AG09309 (cell line): ENCODE measurements around the gene NEUROD1.

Experiments
- DNase-seq: peaks from one replicate; pipeline ENCODE4 v3.0.0-alpha.2; 2010; ENCODE audit warnings: low read depth
- H3K4me3 ChIP-seq: 2 replicates; pipeline ENCODE4 v1.5.1; 2011; ENCODE audit warnings: mild to moderate bottlenecking, low read depth, low read length, moderate library complexity; ENCODE audit not compliant: control insufficient read depth
- TF ChIP-seq, protein P1 (sequence below): IDR thresholded peaks from 2 replicates; pipeline ENCODE4 v1.5.1; 2011; ENCODE audit warnings: mild to moderate bottlenecking, low read depth, low read length, inconsistent platforms; ENCODE audit not compliant: insufficient read depth, control insufficient read depth; ENCODE audit errors: missing control alignments

Gene NEUROD1

GRCh38 chr2:181698223-181698622, 17.9 kb upstream of the NEUROD1 start:
- no peak for DNase-seq
- TF ChIP-seq, protein P1, sequence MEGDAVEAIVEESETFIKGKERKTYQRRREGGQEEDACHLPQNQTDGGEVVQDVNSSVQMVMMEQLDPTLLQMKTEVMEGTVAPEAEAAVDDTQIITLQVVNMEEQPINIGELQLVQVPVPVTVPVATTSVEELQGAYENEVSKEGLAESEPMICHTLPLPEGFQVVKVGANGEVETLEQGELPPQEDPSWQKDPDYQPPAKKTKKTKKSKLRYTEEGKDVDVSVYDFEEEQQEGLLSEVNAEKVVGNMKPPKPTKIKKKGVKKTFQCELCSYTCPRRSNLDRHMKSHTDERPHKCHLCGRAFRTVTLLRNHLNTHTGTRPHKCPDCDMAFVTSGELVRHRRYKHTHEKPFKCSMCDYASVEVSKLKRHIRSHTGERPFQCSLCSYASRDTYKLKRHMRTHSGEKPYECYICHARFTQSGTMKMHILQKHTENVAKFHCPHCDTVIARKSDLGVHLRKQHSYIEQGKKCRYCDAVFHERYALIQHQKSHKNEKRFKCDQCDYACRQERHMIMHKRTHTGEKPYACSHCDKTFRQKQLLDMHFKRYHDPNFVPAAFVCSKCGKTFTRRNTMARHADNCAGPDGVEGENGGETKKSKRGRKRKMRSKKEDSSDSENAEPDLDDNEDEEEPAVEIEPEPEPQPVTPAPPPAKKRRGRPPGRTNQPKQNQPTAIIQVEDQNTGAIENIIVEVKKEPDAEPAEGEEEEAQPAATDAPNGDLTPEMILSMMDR = no peak
- H3K4me3 ChIP-seq = no peak overlapping the region

DNA sequence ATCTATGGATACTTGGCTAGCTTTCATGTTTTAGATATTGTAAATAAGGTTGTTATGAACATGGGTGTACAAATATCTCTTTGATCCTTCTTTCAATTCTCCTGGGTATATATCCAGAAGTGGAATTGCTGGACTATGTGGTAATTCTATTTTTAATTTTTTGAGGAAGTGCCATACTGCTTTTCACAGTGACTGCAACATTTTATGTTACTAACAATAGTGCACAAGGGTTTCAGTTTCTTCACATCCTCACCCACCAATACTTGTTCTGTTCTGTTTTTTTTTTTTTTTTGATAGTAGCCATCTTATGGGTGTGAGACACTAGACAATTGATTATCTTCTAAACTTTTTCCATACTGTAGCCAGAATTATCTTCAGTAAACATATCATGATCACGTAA, 17.3 kb upstream of the NEUROD1 start:
- DNase-seq = no peak
- no peak overlapping the region for H3K4me3 ChIP-seq
- TF ChIP-seq, protein P1 = no peak

DNA sequence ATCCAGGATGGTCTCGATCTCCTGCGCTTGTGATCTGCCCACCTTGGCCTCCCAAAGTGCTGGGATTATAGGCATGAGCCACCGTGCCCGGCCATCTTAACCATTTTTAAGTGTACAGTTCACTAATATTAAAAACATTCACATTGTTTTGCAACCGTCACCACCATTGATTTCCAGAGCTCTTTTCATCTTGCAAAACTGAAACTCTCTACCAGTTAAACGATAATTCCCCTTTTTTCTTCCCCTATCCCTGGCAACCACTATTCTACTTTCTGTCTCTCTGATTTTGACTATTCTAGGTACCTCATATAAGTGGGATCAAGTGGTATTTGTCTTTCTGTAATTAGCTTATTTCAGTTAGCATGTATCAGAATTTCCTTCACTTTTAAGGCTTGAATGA, 16.8 kb upstream of the NEUROD1 start:
- no peak for DNase-seq
- TF ChIP-seq, protein P1 = no peak
- no peak overlapping the region for H3K4me3 ChIP-seq

DNA sequence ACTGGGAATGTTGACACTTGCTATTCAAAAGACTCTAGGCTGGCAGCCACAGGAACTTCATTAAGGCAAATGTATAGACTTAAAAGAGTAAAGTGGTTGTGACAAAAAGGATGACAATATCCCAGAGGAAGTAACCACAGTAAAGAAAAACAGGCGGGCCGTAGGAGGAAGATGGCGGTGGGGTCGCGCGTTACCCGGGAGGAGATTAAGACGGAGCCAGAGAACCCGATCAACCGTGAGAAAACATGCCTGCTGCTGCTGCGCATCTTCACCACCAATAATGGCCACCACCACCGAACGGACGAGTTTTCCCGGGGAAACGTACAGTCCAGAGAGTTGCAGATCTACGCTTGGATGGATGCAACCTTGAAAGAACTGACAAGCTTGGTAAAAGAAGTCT, 14.0 kb upstream of the NEUROD1 start:
- TF ChIP-seq, protein P1 = no peak
- no peak overlapping the region for H3K4me3 ChIP-seq
- DNase-seq = no peak

- no peak for DNase-seq
- TF ChIP-seq, protein P1 = no peak
Measured at GRCh38 chr2:181690860-181691259, 10.5 kb upstream of the NEUROD1 start.

DNA sequence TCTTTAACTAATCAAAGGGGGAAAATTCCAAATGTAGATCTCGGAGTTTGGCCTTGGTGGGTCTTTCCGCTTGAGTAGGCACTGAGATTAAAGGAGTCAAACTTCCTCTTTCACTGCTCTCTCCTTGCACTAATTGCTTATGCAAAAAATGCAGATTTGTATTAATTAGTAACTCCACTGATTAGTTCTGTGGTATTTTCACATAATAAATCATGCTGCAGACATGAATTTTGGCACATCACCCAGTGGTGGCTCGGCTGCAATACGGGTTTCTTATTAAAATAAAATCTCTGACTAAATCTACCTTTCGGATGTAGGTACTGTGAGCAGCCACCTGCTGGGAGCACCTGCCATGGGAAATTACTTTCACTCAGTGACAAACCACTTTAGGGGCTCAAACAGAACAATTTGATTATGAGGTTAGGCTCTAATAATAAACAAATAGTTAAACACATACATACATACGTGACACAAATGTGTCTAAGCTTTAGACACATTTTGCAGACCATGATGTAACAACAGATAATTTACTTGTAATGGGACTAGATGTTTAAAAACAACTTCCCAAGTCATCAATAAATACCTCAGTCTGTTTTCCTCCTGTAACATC, 6.4 kb upstream of the NEUROD1 start:
- TF ChIP-seq, protein P1 = no peak
- no peak for DNase-seq
- H3K4me3 ChIP-seq = no peak overlapping the region

More at GRCh38 chr2:181690860-181691259, 10.5 kb upstream of the NEUROD1 start:
- no peak overlapping the region for H3K4me3 ChIP-seq
